Fibroblast of villous mesenchyme (primary cell): ENCODE data around the gene PLEKHA1. TPM values are rescaled to one million over a fixed set of nuclear protein-coding genes. Genes with fewer than 3 reads are reported as not detected.

Experiments used
- DNase-seq: peaks from one replicate; pipeline ENCODE4 v3.0.0-alpha.2; 2010; ENCODE audit warnings: low read depth
- H3K4me3 ChIP-seq: 2 replicates; pipeline ENCODE4 v1.5.1; 2011; ENCODE audit warnings: low read depth, mild to moderate bottlenecking, low read length
- total RNA-seq: library from RNA; depleted of rRNA; stranded (reverse); fragments of >200 nt; gene quantifications from 2 replicates; pipeline ENCODE4 v1.2.3, GENCODE V29; 2012
- TF ChIP-seq, protein P1 (sequence below): IDR thresholded peaks from 2 replicates; pipeline ENCODE4 v1.5.1; 2012; ENCODE audit warnings: low read depth, mild to moderate bottlenecking, low read length; ENCODE audit not compliant: insufficient read depth

PLEKHA1 gene
- total RNA-seq, 1 donor: 15.5 TPM

- TF ChIP-seq, protein P1, sequence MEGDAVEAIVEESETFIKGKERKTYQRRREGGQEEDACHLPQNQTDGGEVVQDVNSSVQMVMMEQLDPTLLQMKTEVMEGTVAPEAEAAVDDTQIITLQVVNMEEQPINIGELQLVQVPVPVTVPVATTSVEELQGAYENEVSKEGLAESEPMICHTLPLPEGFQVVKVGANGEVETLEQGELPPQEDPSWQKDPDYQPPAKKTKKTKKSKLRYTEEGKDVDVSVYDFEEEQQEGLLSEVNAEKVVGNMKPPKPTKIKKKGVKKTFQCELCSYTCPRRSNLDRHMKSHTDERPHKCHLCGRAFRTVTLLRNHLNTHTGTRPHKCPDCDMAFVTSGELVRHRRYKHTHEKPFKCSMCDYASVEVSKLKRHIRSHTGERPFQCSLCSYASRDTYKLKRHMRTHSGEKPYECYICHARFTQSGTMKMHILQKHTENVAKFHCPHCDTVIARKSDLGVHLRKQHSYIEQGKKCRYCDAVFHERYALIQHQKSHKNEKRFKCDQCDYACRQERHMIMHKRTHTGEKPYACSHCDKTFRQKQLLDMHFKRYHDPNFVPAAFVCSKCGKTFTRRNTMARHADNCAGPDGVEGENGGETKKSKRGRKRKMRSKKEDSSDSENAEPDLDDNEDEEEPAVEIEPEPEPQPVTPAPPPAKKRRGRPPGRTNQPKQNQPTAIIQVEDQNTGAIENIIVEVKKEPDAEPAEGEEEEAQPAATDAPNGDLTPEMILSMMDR: no peak
- no peak within 1 kb of the TSS for H3K4me3 ChIP-seq
- no peak for DNase-seq
Observed at GRCh38 chr10:122454603-122455080, 80.1 kb downstream of the PLEKHA1 start, which contains the start of gene ARMS2. TSS of gene ARMS2 (plus strand) at chr10:122454653. CDS start at chr10:122454728, 75 bp downstream.

DNA sequence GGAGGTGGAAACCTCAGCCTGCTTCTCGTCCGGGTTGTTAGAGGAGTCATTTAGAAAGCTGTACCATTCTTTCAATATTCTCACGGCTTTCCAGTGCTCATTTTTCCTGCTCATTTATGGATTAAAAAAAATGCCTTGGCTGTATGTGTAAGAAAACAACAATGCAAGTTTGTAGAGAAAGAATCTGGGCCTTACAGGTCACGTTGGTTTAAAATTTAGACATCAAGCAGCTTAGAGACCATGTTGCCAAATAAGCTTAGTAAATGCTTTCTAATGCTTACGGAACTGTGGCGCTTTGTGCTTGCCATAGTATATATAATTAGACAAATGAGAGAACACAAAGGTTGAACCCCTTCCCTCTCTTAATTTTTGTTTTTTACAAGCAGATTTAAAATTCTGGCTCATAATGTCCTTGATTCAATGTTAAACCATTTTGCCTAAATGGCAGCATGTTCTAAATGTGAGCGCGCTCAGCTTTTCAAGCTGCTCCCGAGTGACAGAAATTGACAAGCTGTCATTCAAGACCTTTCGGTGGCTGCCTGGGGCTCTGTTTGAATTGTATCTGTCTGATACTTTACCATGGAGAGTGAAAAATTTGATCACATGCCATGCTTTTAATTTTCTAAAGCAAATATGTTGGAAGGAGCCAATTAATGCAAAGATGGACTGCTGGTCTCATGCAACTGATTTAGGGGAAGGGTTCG is 81.0 kb downstream of the PLEKHA1 start:
- DNase-seq: no peak
- no peak overlapping the region for H3K4me3 ChIP-seq
- TF ChIP-seq, protein P1: no peak

DNA sequence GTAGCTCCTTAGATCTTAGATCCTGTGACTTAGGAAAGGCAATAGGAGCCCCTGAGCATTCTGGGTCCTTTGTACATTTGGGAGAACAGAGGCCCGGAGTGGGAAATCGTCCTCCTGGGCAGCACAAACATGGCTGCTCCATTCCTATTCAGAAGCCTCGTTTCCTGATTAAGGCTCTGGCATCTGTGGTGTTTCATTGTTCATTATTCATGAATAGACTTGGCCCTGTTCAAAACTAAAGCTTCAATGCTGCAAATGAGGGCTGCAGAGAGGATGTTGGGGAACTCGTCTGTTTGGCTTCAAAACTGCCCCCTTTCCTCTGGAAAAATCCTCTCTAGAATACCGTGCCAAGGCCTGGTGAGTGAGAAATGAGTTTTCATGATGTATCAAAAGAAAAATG is 83.4 kb downstream of the PLEKHA1 start:
- TF ChIP-seq, protein P1: no peak

DNA sequence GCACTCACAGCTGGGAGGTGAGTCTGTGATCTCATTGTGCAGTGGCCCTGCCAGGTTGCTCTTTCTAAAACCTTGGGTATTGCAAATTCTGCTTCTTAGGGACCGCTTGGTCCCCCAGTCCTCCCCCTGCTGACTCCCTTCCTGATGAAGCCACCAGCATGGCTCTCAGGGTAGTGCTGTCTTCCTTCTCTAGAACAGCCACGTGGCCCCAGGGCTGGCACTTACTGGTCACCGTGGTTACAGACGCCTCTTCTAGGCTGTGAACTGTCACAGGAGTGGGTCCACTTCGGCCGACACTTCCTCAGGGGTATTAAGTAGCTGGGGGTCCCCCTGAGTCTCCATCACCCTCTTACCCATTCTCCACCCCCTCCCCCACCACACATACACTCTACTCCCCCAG is 84.2 kb downstream of the PLEKHA1 start:
- no peak overlapping the region for H3K4me3 ChIP-seq
- TF ChIP-seq, protein P1: no peak
- no peak for DNase-seq

More for the DNA sequence above, 83.4 kb downstream of the PLEKHA1 start:
- no peak overlapping the region for H3K4me3 ChIP-seq
- DNase-seq: no peak

DNA sequence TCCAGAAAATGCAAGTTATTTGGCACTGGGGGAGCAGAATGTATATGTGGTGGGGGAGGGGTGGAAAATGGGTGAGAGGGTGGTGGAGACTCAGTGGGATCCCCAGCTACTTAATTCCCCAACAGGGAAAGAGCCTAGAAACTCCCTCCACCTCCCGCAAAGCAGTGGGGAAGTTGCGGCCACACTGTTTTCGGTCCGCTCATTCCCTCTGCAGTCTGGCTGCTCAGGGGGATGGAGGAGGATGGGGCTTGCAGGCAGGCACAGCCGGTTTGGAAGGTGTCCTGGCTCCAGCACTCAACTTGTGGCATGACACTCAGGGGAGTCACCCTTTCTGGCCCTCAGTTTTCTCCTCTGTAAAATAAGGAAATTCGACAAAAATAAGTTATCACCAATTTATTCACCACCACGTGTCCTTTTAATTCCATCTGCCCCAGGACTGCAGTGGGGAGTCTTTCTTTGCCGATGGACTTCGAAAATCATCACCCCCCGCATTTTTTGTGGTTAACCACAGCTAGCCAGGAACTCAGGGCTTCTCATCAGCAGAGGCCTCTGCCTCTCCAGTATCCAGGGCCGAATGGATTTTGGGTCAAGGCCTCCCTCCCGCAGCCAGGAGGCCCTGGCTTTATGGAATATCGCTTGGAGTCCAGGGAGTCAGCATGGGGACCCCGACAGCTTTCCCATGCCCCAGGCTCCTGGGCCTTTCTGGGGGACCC is 85.2 kb downstream of the PLEKHA1 start:
- DNase-seq: peak; percentile 81
- TF ChIP-seq, protein P1: no peak
- no peak overlapping the region for H3K4me3 ChIP-seq

GRCh38 chr10:122460891-122461293 is 86.4 kb downstream of the PLEKHA1 start:
- TF ChIP-seq, protein P1: no peak
- peak; percentile 16 for DNase-seq
- H3K4me3 ChIP-seq: peak overlapping the region; percentile 68
